OCI-M1 (cell line): ENCODE measurements around the gene WFDC1.

Experiments
- DNase-seq: peaks from one replicate; lab custom pipeline; 2025; lab: John Stamatoyannopoulos, UW

The WFDC1 gene

GRCh38 chr16:84294531-84295142, at the start of gene WFDC1:
WFDC1 (plus strand) TSS chr16:84294878; CDS start chr16:84294972, 94 bp downstream.
- DNase-seq = peak; percentile 7

GRCh38 chr16:84245956-84246678, 48.6 kb upstream of the WFDC1 start:
- DNase-seq = no peak

GRCh38 chr16:84246679-84247077, 48.0 kb upstream of the WFDC1 start:
- peak; percentile 18 for DNase-seq

- no peak for DNase-seq
Measured at GRCh38 chr16:84247331-84247730, 47.3 kb upstream of the WFDC1 start.

GRCh38 chr16:84247844-84248243, 46.8 kb upstream of the WFDC1 start:
- DNase-seq = no peak

- no peak for DNase-seq
Measured at GRCh38 chr16:84252184-84252583, 42.5 kb upstream of the WFDC1 start.

GRCh38 chr16:84253173-84253572, 41.5 kb upstream of the WFDC1 start:
- DNase-seq = no peak

- DNase-seq = no peak
Measured at GRCh38 chr16:84254062-84254461, 40.6 kb upstream of the WFDC1 start.

- no peak for DNase-seq
Measured at GRCh38 chr16:84255050-84255810, 39.4 kb upstream of the WFDC1 start.

- DNase-seq = no peak
Measured at GRCh38 chr16:84258266-84258665, 36.4 kb upstream of the WFDC1 start.

GRCh38 chr16:84259691-84260090, 35.0 kb upstream of the WFDC1 start:
- no peak for DNase-seq

GRCh38 chr16:84260766-84261554, 33.7 kb upstream of the WFDC1 start:
- DNase-seq = no peak

GRCh38 chr16:84262031-84262430, 32.6 kb upstream of the WFDC1 start:
- no peak for DNase-seq

- DNase-seq = no peak
Measured at GRCh38 chr16:84262939-84263338, 31.7 kb upstream of the WFDC1 start.

- DNase-seq = peak; percentile 73
Measured at GRCh38 chr16:84266451-84266850, 28.2 kb upstream of the WFDC1 start.

GRCh38 chr16:84267380-84267779, 27.3 kb upstream of the WFDC1 start:
- DNase-seq = no peak

- DNase-seq = no peak
Measured at GRCh38 chr16:84268291-84269040, 26.2 kb upstream of the WFDC1 start.

GRCh38 chr16:84270071-84270470, 24.6 kb upstream of the WFDC1 start:
- DNase-seq = no peak

GRCh38 chr16:84270531-84270930, 24.1 kb upstream of the WFDC1 start:
- no peak for DNase-seq

- no peak for DNase-seq
Measured at GRCh38 chr16:84271037-84271436, 23.6 kb upstream of the WFDC1 start.

- no peak for DNase-seq
Measured at GRCh38 chr16:84271866-84272265, 22.8 kb upstream of the WFDC1 start.
